Activated T-helper 2 cell treated with anti-CD3 and anti-CD28 coated beads, Interferon-gamma antibody, Interleukin-2, Interleukin-4, amounts not matched to agents 10 μg/mL and 5 μg/mL and 100 μg/mL, durations not matched to agents 14 hours and 24 hours and 36 hours (primary cell): ENCODE measurements around the gene USP32. TPM values are rescaled to one million over a fixed set of nuclear protein-coding genes. Genes with fewer than 3 reads are reported as not detected.
A peak's percentile ranks its signal among the peaks of the same experiment; 100 is the strongest.
"Not testable (repeated sequence)": the region's sequence is repeated elsewhere in the genome, so short reads cannot be mapped to it uniquely, and the experiment has no call there.

Source experiments
- DNase-seq: peaks from one replicate; pipeline ENCODE4 v3.0.0; 2021; ENCODE audit warnings: low spot score
- H3K27ac Mint-ChIP-seq: one replicate; pipeline ENCODE4 v1.8.0; 2021; ENCODE audit warnings: mixed read lengths
- H3K27me3 Mint-ChIP-seq: one replicate; pipeline ENCODE4 v1.8.0; 2021; ENCODE audit warnings: low read depth, mixed read lengths
- H3K36me3 Mint-ChIP-seq: one replicate; pipeline ENCODE4 v1.8.0; 2021; ENCODE audit warnings: low read depth, mixed read lengths
- H3K4me1 Mint-ChIP-seq: one replicate; pipeline ENCODE4 v1.8.0; 2021; ENCODE audit warnings: low read depth, mixed read lengths
- H3K4me3 Mint-ChIP-seq: one replicate; pipeline ENCODE4 v1.8.0; 2021; ENCODE audit warnings: low read depth, mild to moderate bottlenecking, moderate library complexity, mixed read lengths
- H3K9me3 Mint-ChIP-seq: one replicate; pipeline ENCODE4 v1.8.0; 2021; ENCODE audit warnings: mixed read lengths
- intact Hi-C: fragments of 100-400 bp; cut with micrococcal nuclease; formaldehyde crosslinking; loops from one replicate; pipeline ENCODE4 v1.15.1; 2023
- total RNA-seq: library from RNA; stranded (reverse); gene quantifications from 2 replicates; pipeline ENCODE4 v1.2.3, GENCODE V29; 2022

Gene USP32
- total RNA-seq, 1 donor from 2014 or later, result 31.9 TPM

GRCh38 chr17:60421273-60422161 is 29.6 kb upstream of the USP32 start:
- Mint-ChIP-seq H3K9me3 (no peaks in the 10 kb centered on the region), H3K27ac (peak overlapping the region; percentile 68), H3K36me3 (no peaks in the 10 kb centered on the region), H3K4me1 (peaks cover 5% of the 10 kb centered on the region), H3K27me3 (peaks cover 2% of the 10 kb centered on the region), H3K4me3 (peak overlapping the region; percentile 79)
- DNase-seq, result peak; percentile 60
- intact Hi-C loops, result no loop called here

GRCh38 chr17:60419875-60420274 is 27.9 kb upstream of the USP32 start:
- intact Hi-C loops, H3K4me3 Mint-ChIP-seq, H3K9me3 Mint-ChIP-seq, H3K4me1 Mint-ChIP-seq, DNase-seq, H3K36me3 Mint-ChIP-seq, H3K27me3 Mint-ChIP-seq, H3K27ac Mint-ChIP-seq: not testable (repeated sequence)

GRCh38 chr17:60419003-60419402 is 27.1 kb upstream of the USP32 start:
- DNase-seq, H3K36me3 Mint-ChIP-seq, H3K27me3 Mint-ChIP-seq, H3K27ac Mint-ChIP-seq, intact Hi-C loops, H3K4me3 Mint-ChIP-seq, H3K9me3 Mint-ChIP-seq, H3K4me1 Mint-ChIP-seq: not testable (repeated sequence)

GRCh38 chr17:60416368-60416925 is 24.5 kb upstream of the USP32 start:
- no peaks in the 10 kb centered on the region for H3K36me3 Mint-ChIP-seq
- intact Hi-C loops, result no loop called here
- DNase-seq, result no peak
- no peaks in the 10 kb centered on the region for H3K9me3 Mint-ChIP-seq
- peaks cover 4% of the 10 kb centered on the region for H3K4me1 Mint-ChIP-seq
- H3K27me3 Mint-ChIP-seq, result peaks cover 12% of the 10 kb centered on the region
- H3K4me3 Mint-ChIP-seq, result no peak overlapping the region
- no peak overlapping the region for H3K27ac Mint-ChIP-seq

GRCh38 chr17:60415146-60415545 is 23.2 kb upstream of the USP32 start:
- peaks cover 12% of the 10 kb centered on the region for H3K27me3 Mint-ChIP-seq
- no peak overlapping the region for H3K27ac Mint-ChIP-seq
- intact Hi-C loops, result no loop called here
- no peaks in the 10 kb centered on the region for H3K9me3 Mint-ChIP-seq
- no peaks in the 10 kb centered on the region for H3K4me1 Mint-ChIP-seq
- no peaks in the 10 kb centered on the region for H3K36me3 Mint-ChIP-seq
- DNase-seq, result no peak
- no peak overlapping the region for H3K4me3 Mint-ChIP-seq

GRCh38 chr17:60412701-60413100 is 20.8 kb upstream of the USP32 start:
- Mint-ChIP-seq H3K27me3 (peaks cover 14% of the 10 kb centered on the region), H3K4me1 (no peaks in the 10 kb centered on the region), H3K4me3 (no peak overlapping the region), H3K36me3 (no peaks in the 10 kb centered on the region), H3K27ac (no peak overlapping the region), H3K9me3 (no peaks in the 10 kb centered on the region)
- intact Hi-C loops, result no loop called here
- no peak for DNase-seq

- no peak for DNase-seq
- Mint-ChIP-seq H3K4me3 (no peak overlapping the region), H3K36me3 (no peaks in the 10 kb centered on the region), H3K27ac (no peak overlapping the region), H3K9me3 (no peaks in the 10 kb centered on the region), H3K4me1 (no peaks in the 10 kb centered on the region), H3K27me3 (peaks cover 9% of the 10 kb centered on the region)
- intact Hi-C loops, result no loop called here
Observed at GRCh38 chr17:60410001-60410400, 18.1 kb upstream of the USP32 start.

GRCh38 chr17:60406887-60407286 is 15.0 kb upstream of the USP32 start:
- no peak overlapping the region for H3K4me3 Mint-ChIP-seq
- H3K9me3 Mint-ChIP-seq, result no peaks in the 10 kb centered on the region
- DNase-seq, result no peak
- no peak overlapping the region for H3K27ac Mint-ChIP-seq
- H3K4me1 Mint-ChIP-seq, result no peaks in the 10 kb centered on the region
- H3K36me3 Mint-ChIP-seq, result no peaks in the 10 kb centered on the region
- intact Hi-C loops, result no loop called here
- H3K27me3 Mint-ChIP-seq, result peaks cover 2% of the 10 kb centered on the region

- DNase-seq, result no peak
- Mint-ChIP-seq H3K36me3 (no peaks in the 10 kb centered on the region), H3K27ac (no peak overlapping the region), H3K4me1 (no peaks in the 10 kb centered on the region), H3K9me3 (no peaks in the 10 kb centered on the region), H3K27me3 (peaks cover 2% of the 10 kb centered on the region), H3K4me3 (no peak overlapping the region)
- intact Hi-C loops, result no loop called here
Observed at GRCh38 chr17:60403962-60404361, 12.0 kb upstream of the USP32 start.

GRCh38 chr17:60403523-60403810 is 11.5 kb upstream of the USP32 start:
- Mint-ChIP-seq H3K9me3 (no peaks in the 10 kb centered on the region), H3K27ac (no peak overlapping the region), H3K4me3 (no peak overlapping the region), H3K27me3 (no peaks in the 10 kb centered on the region), H3K36me3 (no peaks in the 10 kb centered on the region), H3K4me1 (peaks cover 1% of the 10 kb centered on the region)
- no peak for DNase-seq
- intact Hi-C loops, result no loop called here

- H3K27ac Mint-ChIP-seq, result no peak overlapping the region
Observed at GRCh38 chr17:60401819-60402218, 9.9 kb upstream of the USP32 start.

GRCh38 chr17:60398227-60398959 is 6.5 kb upstream of the USP32 start:
- no peak for DNase-seq
- H3K27me3 Mint-ChIP-seq, result no peaks in the 10 kb centered on the region
- no peaks in the 10 kb centered on the region for H3K36me3 Mint-ChIP-seq
- H3K9me3 Mint-ChIP-seq, result no peaks in the 10 kb centered on the region
- H3K4me3 Mint-ChIP-seq, result no peak overlapping the region
- no peak overlapping the region for H3K27ac Mint-ChIP-seq
- intact Hi-C loops, result no loop called here
- H3K4me1 Mint-ChIP-seq, result peaks cover 22% of the 10 kb centered on the region

More at GRCh38 chr17:60401819-60402218, 9.9 kb upstream of the USP32 start:
- Mint-ChIP-seq H3K4me3 (no peak overlapping the region), H3K36me3 (no peaks in the 10 kb centered on the region), H3K9me3 (no peaks in the 10 kb centered on the region), H3K4me1 (peaks cover 7% of the 10 kb centered on the region), H3K27me3 (no peaks in the 10 kb centered on the region)
- intact Hi-C loops, result no loop called here
- DNase-seq, result no peak

- Mint-ChIP-seq H3K4me1 (peaks cover 32% of the 10 kb centered on the region), H3K4me3 (no peak overlapping the region), H3K27ac (no peak overlapping the region), H3K36me3 (no peaks in the 10 kb centered on the region), H3K27me3 (no peaks in the 10 kb centered on the region), H3K9me3 (no peaks in the 10 kb centered on the region)
- no peak for DNase-seq
- intact Hi-C loops, result no loop called here
Observed at GRCh38 chr17:60396412-60396811, 4.5 kb upstream of the USP32 start.
